WTC11 (cell line): ENCODE measurements around the gene MRAS. TPM values are rescaled to one million over a fixed set of nuclear protein-coding genes. Genes with fewer than 3 reads are reported as not detected.

ENCODE experiments used
- ATAC-seq: fragments of 200-7000 bp; cut with Tn5 transposase; 2 replicates; pipeline ENCODE4 v1.10.0; 2021; ENCODE audit warnings: mild to moderate bottlenecking, moderate library complexity
- CTCF ChIA-PET: fragments of 300-600 bp; sonication (Branson Sonifier 250); formaldehyde crosslinking; loops from one replicate; lab custom pipeline; 2021; ENCODE audit warnings: antibody characterized with exemption; lab: Charles Lee
- POLR2A ChIA-PET: fragments of 350-600 bp; sonication (Branson Sonifier 250); formaldehyde crosslinking; loops from one replicate; lab custom pipeline; 2021; ENCODE audit warnings: antibody characterized with exemption; lab: Charles Lee
- DNase-seq: peaks from one replicate; pipeline ENCODE4 v3.0.0; 2021; ENCODE audit warnings: low spot score
- H3K27ac Mint-ChIP-seq: 2 replicates; pipeline ENCODE4 v1.8.0; 2021; ENCODE audit warnings: mixed read lengths
- H3K27me3 Mint-ChIP-seq: 2 replicates; pipeline ENCODE4 v1.8.0; 2021; ENCODE audit warnings: low read depth, mild to moderate bottlenecking, moderate library complexity, mixed read lengths
- H3K36me3 Mint-ChIP-seq: 2 replicates; pipeline ENCODE4 v1.8.0; 2021; ENCODE audit warnings: mixed read lengths
- H3K4me1 Mint-ChIP-seq: 2 replicates; pipeline ENCODE4 v1.8.0; 2022; ENCODE audit warnings: mixed read lengths
- H3K4me3 Mint-ChIP-seq: 2 replicates; pipeline ENCODE4 v1.8.0; 2021; ENCODE audit warnings: mild to moderate bottlenecking, moderate library complexity, mixed read lengths
- H3K9me3 Mint-ChIP-seq: 2 replicates; pipeline ENCODE4 v1.8.0; 2021; ENCODE audit warnings: mixed read lengths
- ATF1 ChIP-seq: sonication (generic); formaldehyde crosslinking; IDR thresholded peaks from 2 replicates; pipeline ENCODE4 v1.8.1; 2023; ENCODE audit warnings: mild to moderate bottlenecking, moderate library complexity, missing genetic modification reagents
- ATF6 ChIP-seq: sonication (generic); formaldehyde crosslinking; IDR thresholded peaks from 2 replicates; pipeline ENCODE4 v1.8.1; 2023; ENCODE audit warnings: mild to moderate bottlenecking, missing genetic modification reagents
- CBFB ChIP-seq: sonication (generic); formaldehyde crosslinking; IDR thresholded peaks from 2 replicates; pipeline ENCODE4 v1.8.1; 2022; ENCODE audit warnings: mild to moderate bottlenecking, low read depth, missing genetic modification reagents
- CTCF ChIP-seq: fragments of 200-600 bp; IDR thresholded peaks from 2 replicates; pipeline ENCODE4 v1.8.0; 2022; ENCODE audit warnings: antibody characterized with exemption
- HMGXB4 ChIP-seq: sonication (generic); formaldehyde crosslinking; IDR thresholded peaks from 2 replicates; pipeline ENCODE4 v1.8.1; 2023; ENCODE audit warnings: mild to moderate bottlenecking, moderate library complexity, missing genetic modification reagents
- IRF1 ChIP-seq: sonication (generic); formaldehyde crosslinking; IDR thresholded peaks from 2 replicates; pipeline ENCODE4 v1.8.0; 2023; ENCODE audit warnings: missing genetic modification reagents
- MAX ChIP-seq: sonication (generic); formaldehyde crosslinking; IDR thresholded peaks from 2 replicates; pipeline ENCODE4 v1.8.0; 2022; ENCODE audit warnings: mild to moderate bottlenecking, missing genetic modification reagents
- NR3C1 ChIP-seq: sonication (generic); formaldehyde crosslinking; conservative IDR thresholded peaks from 2 replicates; pipeline ENCODE4 v1.8.1; 2023; ENCODE audit warnings: low read depth, mild to moderate bottlenecking, missing genetic modification reagents
- OVOL2 ChIP-seq: fragments of 250-450 bp; sonication (Bioruptor Pico); IDR thresholded peaks from 2 replicates; pipeline ENCODE4 v1.9.0; 2021; ENCODE audit warnings: mild to moderate bottlenecking, borderline replicate concordance
- PREB ChIP-seq: sonication (generic); formaldehyde crosslinking; IDR thresholded peaks from 2 replicates; pipeline ENCODE4 v1.8.1; 2022; ENCODE audit warnings: mild to moderate bottlenecking, missing genetic modification reagents, moderate library complexity, borderline replicate concordance
- RELA ChIP-seq: sonication (generic); formaldehyde crosslinking; IDR thresholded peaks from 2 replicates; pipeline ENCODE4 v1.8.1; 2022; ENCODE audit warnings: missing genetic modification reagents, mild to moderate bottlenecking, borderline replicate concordance
- SP1 ChIP-seq: sonication (generic); formaldehyde crosslinking; conservative IDR thresholded peaks from 2 replicates; pipeline ENCODE4 v1.8.1; 2022; ENCODE audit warnings: missing genetic modification reagents
- STAT6 ChIP-seq: sonication (generic); formaldehyde crosslinking; conservative IDR thresholded peaks from 2 replicates; pipeline ENCODE4 v1.8.1; 2023; ENCODE audit warnings: mild to moderate bottlenecking, low read depth, missing genetic modification reagents, moderate library complexity
- ZNF121 ChIP-seq: sonication (generic); formaldehyde crosslinking; IDR thresholded peaks from 2 replicates; pipeline ENCODE4 v1.8.0; 2023; ENCODE audit warnings: missing genetic modification reagents
- ZNF263 ChIP-seq: sonication (generic); formaldehyde crosslinking; IDR thresholded peaks from 2 replicates; pipeline ENCODE4 v1.8.1; 2022; ENCODE audit warnings: low read depth, mild to moderate bottlenecking, moderate library complexity, missing genetic modification reagents
- ZNF423 ChIP-seq: fragments of 250-450 bp; sonication (Bioruptor Pico); IDR thresholded peaks from 2 replicates; pipeline ENCODE4 v2.1.2; 2022; ENCODE audit warnings: mild to moderate bottlenecking, moderate library complexity
- ZSCAN18 ChIP-seq: fragments of 250-450 bp; sonication (Bioruptor Pico); IDR thresholded peaks from 2 replicates; pipeline ENCODE4 v2.1.2; 2022; ENCODE audit warnings: mild to moderate bottlenecking, moderate library complexity
- total RNA-seq: library from RNA; stranded (reverse); gene quantifications from 3 replicates; pipeline ENCODE4 v1.2.3, GENCODE V29; 2021

MRAS gene
- total RNA-seq, 1 experiment from 2014 or later, result 14.8 TPM

- no peak for DNase-seq
- H3K4me1 Mint-ChIP-seq, result peaks cover 6% of the 10 kb centered on the region
- TF ChIP-seq ZNF121 (no peak), ZNF263 (CRISPR knock-in tag) (no peak), MAX (no peak), PREB (CRISPR knock-in tag) (no peak), CBFB (CRISPR knock-in tag) (no peak), SP1 (CRISPR knock-in tag) (no peak), ZNF423 (CRISPR knock-in tag) (no peak), IRF1 (CRISPR knock-in tag) (no peak), OVOL2 (CRISPR knock-in tag) (no peak), RELA (no peak), CTCF (no peak), STAT6 (CRISPR knock-in tag) (no peak), ZSCAN18 (CRISPR knock-in tag) (no peak), HMGXB4 (CRISPR knock-in tag) (no peak), NR3C1 (no peak), ATF1 (CRISPR knock-in tag) (no peak), ATF6 (CRISPR knock-in tag) (no peak)
- CTCF ChIA-PET, result interaction anchor here (0.7 to 3.8 kb wide), 4 partner anchors 7 to 474 kb away, joined by 3 to 10 read pairs (median 8); partner anchors contain the start of gene ESYT3
- H3K27ac Mint-ChIP-seq, result no peak overlapping the region
- no peak for ATAC-seq
- peaks cover 11% of the 10 kb centered on the region for H3K27me3 Mint-ChIP-seq
- POLR2A ChIA-PET, result no interaction called here
- H3K4me3 Mint-ChIP-seq, result no peak overlapping the region
- no peaks in the 10 kb centered on the region for H3K9me3 Mint-ChIP-seq
- no peaks in the 10 kb centered on the region for H3K36me3 Mint-ChIP-seq
These were observed 93.4 kb downstream of the MRAS start for GRCh38 chr3:138441742-138442141.
